Measurements from ENCODE around the gene MMEL1.

The MMEL1 gene

DNA sequence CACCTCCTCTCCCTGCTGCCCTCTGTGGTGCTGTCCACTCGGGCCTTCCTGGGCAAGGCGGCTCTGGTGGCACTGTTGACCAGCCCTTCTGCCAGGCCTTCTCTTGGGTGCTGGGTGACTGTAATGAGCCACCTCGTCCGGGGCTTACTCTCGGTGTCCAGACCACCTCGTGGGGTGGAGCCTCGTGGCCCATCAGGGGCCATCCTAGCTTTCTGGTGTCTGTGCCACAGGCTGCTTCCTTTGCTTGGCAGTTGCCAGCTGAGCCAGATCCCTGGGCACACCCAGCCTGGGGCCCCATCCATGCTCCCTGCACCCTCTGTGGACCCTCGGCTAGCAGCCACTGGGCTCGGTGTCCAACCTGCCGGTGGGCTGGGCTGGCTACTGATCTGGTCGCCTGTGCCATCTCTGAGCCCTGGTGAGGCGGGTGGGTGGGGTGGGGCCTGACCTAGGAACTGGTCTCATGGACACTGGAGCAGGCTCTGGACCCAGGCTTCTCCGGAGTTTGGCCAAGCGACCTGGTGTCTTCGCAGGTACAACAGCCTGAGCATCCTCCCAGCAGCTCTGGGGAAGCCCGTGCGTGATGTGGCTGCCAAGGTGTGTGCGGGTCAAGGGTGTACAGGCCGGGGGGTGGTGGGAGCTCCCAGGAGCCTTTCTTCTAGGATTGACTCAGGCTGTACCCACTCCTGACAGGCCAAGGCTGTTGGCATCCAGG is 44.8 kb downstream of the MMEL1 start:
- no peak overlapping the region for H3K4ac ChIP-seq (ENCODE audit: low read depth, low read length)
- no CpG with 5 or more reads among the region's 19 CpGs for WGBS (ENCODE audit: extremely low coverage, insufficient coverage, insufficient read length)
- H3K4me1 ChIP-seq (ENCODE audit: control insufficient read depth in 1 of 2, insufficient read depth in 2 of 2, low read length in 2 of 2), result peaks cover 7 to 12% of the 10 kb centered on the region in 2 experiments
- no peak overlapping the region for H3K9ac ChIP-seq (ENCODE audit: low read length)
- H3K79me2 ChIP-seq (ENCODE audit: control insufficient read depth, insufficient read depth, low read length, poor library complexity), result peaks cover 9% of the 10 kb centered on the region
- H3K9me3 ChIP-seq (ENCODE audit: insufficient read depth, low read depth, low read length), result peaks cover 9% of the 10 kb centered on the region
- no peak overlapping the region for H4K8ac ChIP-seq (ENCODE audit: low read depth, low read length)
- H3K4me2 ChIP-seq (ENCODE audit: low read length), result no peak overlapping the region
- H2AFZ ChIP-seq (ENCODE audit: insufficient read depth, low read length, poor library complexity), result no peak overlapping the region
- H3K36me3 ChIP-seq (ENCODE audit: control insufficient read depth in 1 of 2, insufficient read depth in 2 of 2, low read length in 2 of 2), result no peaks in the 10 kb centered on the region
- H3K27me3 ChIP-seq (ENCODE audit: insufficient read depth, low read length), result peaks cover 2% of the 10 kb centered on the region
- H3K23ac ChIP-seq (ENCODE audit: low read length), result no peak overlapping the region
- H2BK5ac ChIP-seq (ENCODE audit: low read depth, low read length, poor library complexity), result no peak overlapping the region
- no peak overlapping the region for H4K12ac ChIP-seq (ENCODE audit: low read depth, low read length)
- no peak overlapping the region for H3K18ac ChIP-seq (ENCODE audit: low read length)
- H4K91ac ChIP-seq (ENCODE audit: low read depth, low read length), result no peak overlapping the region
- no peak overlapping the region for H2BK12ac ChIP-seq (ENCODE audit: low read length)
- no peak overlapping the region for H2AK5ac ChIP-seq (ENCODE audit: low read length)
- H3K79me1 ChIP-seq (ENCODE audit: low read length), result peaks cover 16% of the 10 kb centered on the region
- no peak overlapping the region for H2BK120ac ChIP-seq (ENCODE audit: insufficient read depth, low read length, poor library complexity)
- H3K4me3 ChIP-seq (ENCODE audit: low read depth, low read length), result no peak overlapping the region
- no peak for DNase-seq
- H3K27ac ChIP-seq (ENCODE audit: low read depth, low read length), result no peak overlapping the region
- H3K14ac ChIP-seq (ENCODE audit: low read length), result no peak overlapping the region

DNA sequence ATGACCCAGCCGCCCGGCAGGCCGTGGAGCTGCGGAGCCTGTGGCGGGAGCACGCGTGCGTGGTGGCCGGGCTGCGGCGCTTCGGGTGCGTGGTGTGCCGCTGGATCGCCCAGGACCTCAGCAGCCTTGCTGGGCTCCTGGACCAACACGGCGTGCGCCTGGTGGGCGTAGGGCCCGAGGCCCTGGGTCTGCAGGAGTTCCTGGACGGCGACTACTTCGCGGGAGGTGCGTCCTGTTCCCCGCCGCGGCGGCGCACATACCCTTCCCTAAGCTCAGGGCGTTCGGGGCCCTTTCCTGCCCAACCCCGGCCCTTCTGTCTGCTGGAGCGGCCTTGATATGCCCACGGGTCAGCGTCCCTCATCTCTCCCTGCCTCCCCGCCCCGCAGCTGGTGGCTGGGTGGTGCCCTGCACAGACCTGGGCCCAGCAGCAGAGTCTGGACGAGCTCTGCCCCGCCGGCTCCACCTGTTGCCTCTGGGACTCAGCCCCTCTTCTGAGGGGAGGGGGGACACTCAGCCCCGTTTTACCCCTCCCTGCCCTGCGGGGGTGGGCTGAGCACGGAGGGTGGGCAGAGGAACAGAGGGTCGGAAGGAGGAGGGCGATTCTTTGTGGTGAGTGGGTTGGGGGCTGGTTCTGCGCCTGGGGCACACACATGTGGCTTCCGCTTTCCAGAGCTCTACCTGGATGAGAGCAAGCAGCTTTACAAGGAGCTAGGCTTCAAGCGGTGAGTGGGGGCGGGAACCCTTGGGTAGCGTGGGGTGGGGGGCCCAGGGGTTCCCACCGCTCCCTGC is 45.6 kb downstream of the MMEL1 start:
- no peak overlapping the region for H2BK120ac ChIP-seq (ENCODE audit: insufficient read depth, low read length, poor library complexity)
- peaks cover 2% of the 10 kb centered on the region for H3K27me3 ChIP-seq (ENCODE audit: insufficient read depth, low read length)
- peak overlapping the region; percentile 59 for H3K9ac ChIP-seq (ENCODE audit: low read length)
- peaks cover 9% of the 10 kb centered on the region for H3K9me3 ChIP-seq (ENCODE audit: insufficient read depth, low read depth, low read length)
- H4K91ac ChIP-seq (ENCODE audit: low read depth, low read length), result no peak overlapping the region
- H3K4me3 ChIP-seq (ENCODE audit: low read depth, low read length), result peak overlapping the region; percentile 87
- H3K4me2 ChIP-seq (ENCODE audit: low read length), result peak overlapping the region; percentile 86
- peaks cover 7 to 12% of the 10 kb centered on the region in 2 experiments for H3K4me1 ChIP-seq (ENCODE audit: control insufficient read depth in 1 of 2, insufficient read depth in 2 of 2, low read length in 2 of 2)
- H2AFZ ChIP-seq (ENCODE audit: insufficient read depth, low read length, poor library complexity), result peak overlapping the region; percentile 94
- H3K79me1 ChIP-seq (ENCODE audit: low read length), result peaks cover 16% of the 10 kb centered on the region
- peak overlapping the region; percentile 76 for H4K12ac ChIP-seq (ENCODE audit: low read depth, low read length)
- H3K36me3 ChIP-seq (ENCODE audit: control insufficient read depth in 1 of 2, insufficient read depth in 2 of 2, low read length in 2 of 2), result no peaks in the 10 kb centered on the region
- no peak overlapping the region for H2BK12ac ChIP-seq (ENCODE audit: low read length)
- peak overlapping the region; percentile 20 for H3K14ac ChIP-seq (ENCODE audit: low read length)
- H2BK5ac ChIP-seq (ENCODE audit: low read depth, low read length, poor library complexity), result no peak overlapping the region
- DNase-seq, result peak in 1 of 2 donors; percentile 2
- H2AK5ac ChIP-seq (ENCODE audit: low read length), result peak overlapping the region; percentile 28
- H3K4ac ChIP-seq (ENCODE audit: low read depth, low read length), result no peak overlapping the region
- no peak overlapping the region for H3K27ac ChIP-seq (ENCODE audit: low read depth, low read length)
- H3K18ac ChIP-seq (ENCODE audit: low read length), result peak overlapping the region; percentile 62
- WGBS (ENCODE audit: extremely low coverage, insufficient coverage, insufficient read length), result no CpG with 5 or more reads among the region's 52 CpGs
- H4K8ac ChIP-seq (ENCODE audit: low read depth, low read length), result peak overlapping the region; percentile 50
- no peak overlapping the region for H3K23ac ChIP-seq (ENCODE audit: low read length)
- H3K79me2 ChIP-seq (ENCODE audit: control insufficient read depth, insufficient read depth, low read length, poor library complexity), result peaks cover 9% of the 10 kb centered on the region

DNA sequence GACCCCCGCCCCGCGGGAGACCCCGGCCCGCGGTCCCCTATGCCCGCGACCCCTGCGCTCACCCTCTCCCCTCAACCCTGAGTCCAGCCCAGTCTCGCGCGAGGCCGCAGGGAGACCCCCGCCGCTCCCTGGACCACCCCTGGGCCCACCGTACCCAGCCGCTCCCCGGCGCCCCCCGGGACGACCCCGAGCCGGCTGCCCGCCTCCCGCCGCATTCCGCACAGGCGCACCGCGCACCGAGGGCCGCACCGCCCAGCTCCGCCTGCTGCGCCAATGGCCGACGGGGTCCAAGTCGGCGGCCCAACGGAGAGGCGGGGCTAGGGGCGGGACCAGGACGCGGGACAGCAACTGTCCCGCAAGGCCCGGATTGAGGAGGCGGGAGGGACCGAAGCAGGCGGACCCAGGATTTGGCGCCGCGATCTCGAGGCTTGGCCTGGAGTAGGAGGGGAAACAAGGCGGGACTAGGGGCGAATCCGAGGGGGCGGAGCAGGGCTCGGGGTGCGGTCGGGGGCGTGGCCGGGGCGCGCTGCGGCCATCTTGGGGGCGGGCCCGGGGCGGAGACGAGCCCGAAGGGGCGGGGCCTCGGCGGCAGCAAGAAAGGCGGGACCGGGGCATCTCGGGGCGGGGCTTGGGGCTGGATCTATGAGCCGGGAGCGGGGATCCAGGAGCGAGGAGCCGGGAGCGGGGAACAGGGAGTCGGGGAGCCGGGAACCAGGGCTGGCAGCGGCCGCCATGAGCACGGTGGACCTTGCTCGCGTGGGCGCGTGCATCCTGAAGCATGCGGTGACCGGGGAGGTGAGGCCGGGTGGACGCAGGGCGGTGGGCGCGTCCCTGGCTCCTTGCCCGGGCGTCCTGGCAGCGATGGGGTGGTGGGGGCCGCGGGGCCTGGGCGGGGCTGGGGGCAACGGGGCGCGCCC is 46.4 kb downstream of the MMEL1 start, which contains the start of gene PRXL2B:
TSS of gene PRXL2B (plus strand) at position 624 of the 917 bp plus-strand sequence. CDS start at position 733, 109 bp downstream.
- peak within 1 kb of the TSS; percentile 76 for H4K12ac ChIP-seq (ENCODE audit: low read depth, low read length)
- H3K27ac ChIP-seq (ENCODE audit: low read depth, low read length), result peak within 1 kb of the TSS; percentile 84
- H3K27me3 ChIP-seq (ENCODE audit: insufficient read depth, low read length), result peaks cover 2% of the 10 kb centered on the region
- peak; percentile 95 for DNase-seq
- H3K4me1 ChIP-seq (ENCODE audit: control insufficient read depth in 1 of 2, insufficient read depth in 2 of 2, low read length in 2 of 2), result peaks cover 7 to 12% of the 10 kb centered on the region in 2 experiments
- H2AFZ ChIP-seq (ENCODE audit: insufficient read depth, low read length, poor library complexity), result peak within 1 kb of the TSS; percentile 94
- H3K36me3 ChIP-seq (ENCODE audit: control insufficient read depth in 1 of 2, insufficient read depth in 2 of 2, low read length in 2 of 2), result no peaks in the 10 kb centered on the region
- H3K4me3 ChIP-seq (ENCODE audit: low read depth, low read length), result peak within 1 kb of the TSS; percentile 87
- H3K9me3 ChIP-seq (ENCODE audit: insufficient read depth, low read depth, low read length), result peaks cover 5% of the 10 kb centered on the region
- peak within 1 kb of the TSS; percentile 89 for H3K18ac ChIP-seq (ENCODE audit: low read length)
- peak within 1 kb of the TSS; percentile 92 for H4K91ac ChIP-seq (ENCODE audit: low read depth, low read length)
- H4K8ac ChIP-seq (ENCODE audit: low read depth, low read length), result peak within 1 kb of the TSS; percentile 95
- peaks cover 16% of the 10 kb centered on the region for H3K79me1 ChIP-seq (ENCODE audit: low read length)
- peak within 1 kb of the TSS; percentile 86 for H3K14ac ChIP-seq (ENCODE audit: low read length)
- H3K79me2 ChIP-seq (ENCODE audit: control insufficient read depth, insufficient read depth, low read length, poor library complexity), result peaks cover 9% of the 10 kb centered on the region
- no peak within 1 kb of the TSS for H3K23ac ChIP-seq (ENCODE audit: low read length)
- peak within 1 kb of the TSS; percentile 89 for H3K9ac ChIP-seq (ENCODE audit: low read length)
- H2BK12ac ChIP-seq (ENCODE audit: low read length), result no peak within 1 kb of the TSS
- peak within 1 kb of the TSS; percentile 98 for H3K4me2 ChIP-seq (ENCODE audit: low read length)
- H3K4ac ChIP-seq (ENCODE audit: low read depth, low read length), result peak within 1 kb of the TSS; percentile 80
- peak within 1 kb of the TSS; percentile 91 for H2BK120ac ChIP-seq (ENCODE audit: insufficient read depth, low read length, poor library complexity)
- no CpG with 5 or more reads among the region's 107 CpGs for WGBS (ENCODE audit: extremely low coverage, insufficient coverage, insufficient read length)
- H2BK5ac ChIP-seq (ENCODE audit: low read depth, low read length, poor library complexity), result peak within 1 kb of the TSS; percentile 91
- H2AK5ac ChIP-seq (ENCODE audit: low read length), result peak within 1 kb of the TSS; percentile 28
